Astrocyte (in vitro differentiated cells and primary cell): ENCODE measurements around the gene SRL. TPM values are rescaled to one million over a fixed set of nuclear protein-coding genes. Genes with fewer than 3 reads are reported as not detected.

ENCODE experiments used
- DNase-seq: peaks from one replicate; pipeline ENCODE4 v3.0.0-alpha.2; 2010; ENCODE audit warnings: low read depth
- FAIRE-seq: peaks from 2 replicates; lab custom pipeline; 2011; peaks lifted over from hg19 to GRCh38; lab: Jason Lieb, UNC
- H2AFZ ChIP-seq: 2 replicates; pipeline ENCODE4 v1.6.0; 2012; ENCODE audit warnings: low read depth, low read length, inconsistent platforms
- H3K27ac ChIP-seq: 2 replicates; pipeline ENCODE4 v1.5.1; 2011; ENCODE audit warnings: low read depth, low read length, inconsistent platforms
- H3K27me3 ChIP-seq: 2 replicates; pipeline ENCODE4 v1.6.0; 2011; ENCODE audit warnings: low read length, inconsistent platforms; ENCODE audit not compliant: insufficient read depth
- H3K36me3 ChIP-seq: 2 replicates; pipeline ENCODE4 v1.5.1; 2011; ENCODE audit warnings: low read length, inconsistent platforms; ENCODE audit not compliant: insufficient read depth
- H3K4me1 ChIP-seq: 2 replicates; pipeline ENCODE4 v1.5.1; 2011; ENCODE audit warnings: low read length, inconsistent platforms; ENCODE audit not compliant: insufficient read depth
- H3K4me2 ChIP-seq: 2 replicates; pipeline ENCODE4 v1.6.0; 2012; ENCODE audit warnings: low read length, inconsistent platforms
- H3K4me3 ChIP-seq: 2 replicates; pipeline ENCODE4 v1.5.1; 2011; ENCODE audit warnings: low read depth, mild to moderate bottlenecking, low read length, inconsistent platforms; ENCODE audit not compliant: insufficient read depth
- H3K79me2 ChIP-seq: 2 replicates; pipeline ENCODE4 v1.6.0; 2012; ENCODE audit warnings: mild to moderate bottlenecking, low read length, inconsistent platforms; ENCODE audit not compliant: insufficient read depth
- H3K9ac ChIP-seq: 2 replicates; pipeline ENCODE4 v1.6.0; 2012; ENCODE audit warnings: mild to moderate bottlenecking, low read length, inconsistent platforms
- H3K9me3 ChIP-seq: 2 replicates; pipeline ENCODE4 v1.5.1; 2012; ENCODE audit warnings: low read depth, mild to moderate bottlenecking, low read length, inconsistent platforms; ENCODE audit not compliant: insufficient read depth
- H4K20me1 ChIP-seq: 2 replicates; pipeline ENCODE4 v1.6.0; 2012; ENCODE audit warnings: low read length, inconsistent platforms; ENCODE audit not compliant: insufficient read depth
- H3K27ac Mint-ChIP-seq: one replicate; pipeline ENCODE4 v1.8.0; 2021; ENCODE audit warnings: mild to moderate bottlenecking, mixed read lengths; ENCODE audit not compliant: unreplicated experiment
- H3K27me3 Mint-ChIP-seq: one replicate; pipeline ENCODE4 v1.8.0; 2021; ENCODE audit warnings: low read depth, mixed read lengths; ENCODE audit not compliant: unreplicated experiment
- H3K36me3 Mint-ChIP-seq: one replicate; pipeline ENCODE4 v1.8.0; 2021; ENCODE audit warnings: low read depth, mixed read lengths; ENCODE audit not compliant: unreplicated experiment
- H3K4me1 Mint-ChIP-seq: one replicate; pipeline ENCODE4 v1.8.0; 2021; ENCODE audit warnings: low read depth, mixed read lengths; ENCODE audit not compliant: unreplicated experiment
- H3K4me3 Mint-ChIP-seq: one replicate; pipeline ENCODE4 v1.8.0; 2021; ENCODE audit warnings: mild to moderate bottlenecking, moderate library complexity, mixed read lengths; ENCODE audit not compliant: unreplicated experiment
- H3K9me3 Mint-ChIP-seq: one replicate; pipeline ENCODE4 v1.8.0; 2021; ENCODE audit warnings: mild to moderate bottlenecking, mixed read lengths; ENCODE audit not compliant: unreplicated experiment
- CTCF ChIP-seq: IDR thresholded peaks from 2 replicates; pipeline ENCODE4 v1.5.1; 2011; ENCODE audit warnings: low read depth, mild to moderate bottlenecking, inconsistent platforms, low read length, moderate library complexity; ENCODE audit not compliant: insufficient read depth
- EZH2 ChIP-seq: IDR thresholded peaks from 2 replicates; pipeline ENCODE4 v1.6.1; 2012; ENCODE audit warnings: mild to moderate bottlenecking, low read length, inconsistent platforms; ENCODE audit not compliant: insufficient read depth
- total RNA-seq: library from RNA; stranded (reverse); gene quantifications from 2 replicates; pipeline ENCODE4 v1.2.1, GENCODE V29; 2021

Gene SRL
- total RNA-seq, 1 donor from 2014 or later = not detected

GRCh38 chr16:4207229-4207628, 34.7 kb downstream of the SRL start:
- no peaks in the 10 kb centered on the region for H3K36me3 ChIP-seq
- H3K79me2 ChIP-seq = no peaks in the 10 kb centered on the region
- FAIRE-seq = no peak
- H3K4me3 ChIP-seq = no peak overlapping the region
- no peak overlapping the region for H3K27ac ChIP-seq
- H3K36me3 Mint-ChIP-seq = no peaks in the 10 kb centered on the region
- no peak overlapping the region for H3K4me2 ChIP-seq
- no peaks in the 10 kb centered on the region for H3K27me3 ChIP-seq
- H3K9me3 ChIP-seq = no peaks in the 10 kb centered on the region
- TF ChIP-seq CTCF = no peak
- TF ChIP-seq EZH2 = no peak
- no peaks in the 10 kb centered on the region for H3K4me1 Mint-ChIP-seq
- H3K27ac Mint-ChIP-seq = no peak overlapping the region
- H3K4me1 ChIP-seq = no peaks in the 10 kb centered on the region
- no peak overlapping the region for H2AFZ ChIP-seq
- DNase-seq = no peak
- no peaks in the 10 kb centered on the region for H3K9me3 Mint-ChIP-seq
- H3K9ac ChIP-seq = no peak overlapping the region
- peaks cover 22% of the 10 kb centered on the region for H3K27me3 Mint-ChIP-seq
- no peaks in the 10 kb centered on the region for H4K20me1 ChIP-seq
- H3K4me3 Mint-ChIP-seq = no peak overlapping the region

GRCh38 chr16:4206680-4207079, 35.2 kb downstream of the SRL start:
- no peak overlapping the region for H3K9ac ChIP-seq
- no peaks in the 10 kb centered on the region for H4K20me1 ChIP-seq
- H3K4me3 Mint-ChIP-seq = no peak overlapping the region
- no peak overlapping the region for H3K4me2 ChIP-seq
- H3K4me1 ChIP-seq = no peaks in the 10 kb centered on the region
- no peaks in the 10 kb centered on the region for H3K79me2 ChIP-seq
- no peaks in the 10 kb centered on the region for H3K9me3 ChIP-seq
- H3K4me1 Mint-ChIP-seq = no peaks in the 10 kb centered on the region
- FAIRE-seq (no peak), DNase-seq (no peak)
- H3K36me3 ChIP-seq = no peaks in the 10 kb centered on the region
- no peak overlapping the region for H3K27ac Mint-ChIP-seq
- peaks cover 22% of the 10 kb centered on the region for H3K27me3 Mint-ChIP-seq
- H3K4me3 ChIP-seq = no peak overlapping the region
- no peaks in the 10 kb centered on the region for H3K9me3 Mint-ChIP-seq
- H2AFZ ChIP-seq = no peak overlapping the region
- no peaks in the 10 kb centered on the region for H3K36me3 Mint-ChIP-seq
- H3K27ac ChIP-seq = no peak overlapping the region
- no peak for TF ChIP-seq CTCF
- TF ChIP-seq EZH2 = no peak
- H3K27me3 ChIP-seq = no peaks in the 10 kb centered on the region

- Mint-ChIP-seq H3K4me3 (no peak overlapping the region), H3K4me1 (no peaks in the 10 kb centered on the region), H3K36me3 (no peaks in the 10 kb centered on the region), H3K27ac (no peak overlapping the region), H3K27me3 (peaks cover 22% of the 10 kb centered on the region), H3K9me3 (no peaks in the 10 kb centered on the region)
- no peaks in the 10 kb centered on the region for H3K4me1 ChIP-seq
- TF ChIP-seq EZH2 (no peak), CTCF (no peak)
- H3K9me3 ChIP-seq = no peaks in the 10 kb centered on the region
- no peak overlapping the region for H2AFZ ChIP-seq
- FAIRE-seq (no peak), DNase-seq (no peak)
- no peak overlapping the region for H3K4me3 ChIP-seq
- no peaks in the 10 kb centered on the region for H3K27me3 ChIP-seq
- H3K4me2 ChIP-seq = no peak overlapping the region
- no peak overlapping the region for H3K27ac ChIP-seq
- H3K79me2 ChIP-seq = no peaks in the 10 kb centered on the region
- H3K9ac ChIP-seq = no peak overlapping the region
- no peaks in the 10 kb centered on the region for H4K20me1 ChIP-seq
- no peaks in the 10 kb centered on the region for H3K36me3 ChIP-seq
These were observed 35.9 kb downstream of the SRL start for GRCh38 chr16:4205971-4206370.
